ENCODE data around the gene G2E3.
"Not testable (repeated sequence)": the region's sequence is repeated elsewhere in the genome, so short reads cannot be mapped to it uniquely, and the experiment has no call there.

Gene G2E3

DNA sequence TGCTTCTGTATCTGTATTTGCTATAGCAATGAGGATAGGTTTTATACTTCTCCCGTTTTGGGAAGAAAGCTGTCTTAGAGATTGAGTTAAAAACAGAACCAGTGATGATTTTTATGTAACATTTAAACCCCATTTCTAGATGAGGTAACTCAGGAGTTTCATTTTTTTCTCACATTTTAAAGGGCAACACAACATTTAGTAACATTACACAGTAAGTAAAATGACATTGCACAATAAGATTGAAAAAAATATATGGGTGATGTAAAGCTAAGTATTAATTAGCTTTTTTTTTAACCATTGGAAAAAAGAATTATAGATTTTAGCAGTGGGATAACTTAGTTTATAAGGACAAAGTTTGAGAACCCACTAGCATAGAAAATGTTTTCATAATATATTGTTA, 38.0 kb downstream of the G2E3 start:
- ATAC-seq (replicated peaks; ENCODE audit: extremely low read depth, poor library complexity, severe bottlenecking) (no peak), DNase-seq (ENCODE audit: low spot score in 2 of 2) (no peak)
- H3K27me3 Mint-ChIP-seq: no peaks in the 10 kb centered on the region
- H3K36me3 Mint-ChIP-seq (ENCODE audit: insufficient read depth): peaks cover 23% of the 10 kb centered on the region
- no peaks in the 10 kb centered on the region for H3K4me1 Mint-ChIP-seq
- H3K27ac Mint-ChIP-seq (ENCODE audit: low read depth): no peak overlapping the region
- H3K4me3 Mint-ChIP-seq: no peak overlapping the region
- H3K9me3 Mint-ChIP-seq: no peaks in the 10 kb centered on the region

DNA sequence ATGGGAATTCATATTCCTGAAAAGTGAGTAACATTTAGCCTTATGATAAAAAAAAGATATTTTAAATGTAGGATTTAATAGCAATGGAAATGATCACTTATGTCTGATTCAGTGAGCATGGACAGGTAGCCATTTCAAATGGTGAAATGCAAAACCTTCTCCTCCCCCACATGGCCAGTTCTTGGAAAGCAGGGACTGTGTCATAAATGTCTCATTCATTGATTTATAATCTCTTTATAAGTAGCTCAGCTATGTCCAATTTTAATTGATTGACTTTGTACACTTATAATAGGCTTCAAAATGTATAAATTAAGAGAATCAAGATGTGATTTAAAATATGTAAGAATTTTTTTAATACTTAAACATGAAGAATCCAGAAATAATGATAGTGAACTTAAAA, 38.5 kb downstream of the G2E3 start:
- no peak for ATAC-seq (replicated peaks; ENCODE audit: extremely low read depth, poor library complexity, severe bottlenecking)
- H3K36me3 Mint-ChIP-seq (ENCODE audit: insufficient read depth): peaks cover 23% of the 10 kb centered on the region

DNA sequence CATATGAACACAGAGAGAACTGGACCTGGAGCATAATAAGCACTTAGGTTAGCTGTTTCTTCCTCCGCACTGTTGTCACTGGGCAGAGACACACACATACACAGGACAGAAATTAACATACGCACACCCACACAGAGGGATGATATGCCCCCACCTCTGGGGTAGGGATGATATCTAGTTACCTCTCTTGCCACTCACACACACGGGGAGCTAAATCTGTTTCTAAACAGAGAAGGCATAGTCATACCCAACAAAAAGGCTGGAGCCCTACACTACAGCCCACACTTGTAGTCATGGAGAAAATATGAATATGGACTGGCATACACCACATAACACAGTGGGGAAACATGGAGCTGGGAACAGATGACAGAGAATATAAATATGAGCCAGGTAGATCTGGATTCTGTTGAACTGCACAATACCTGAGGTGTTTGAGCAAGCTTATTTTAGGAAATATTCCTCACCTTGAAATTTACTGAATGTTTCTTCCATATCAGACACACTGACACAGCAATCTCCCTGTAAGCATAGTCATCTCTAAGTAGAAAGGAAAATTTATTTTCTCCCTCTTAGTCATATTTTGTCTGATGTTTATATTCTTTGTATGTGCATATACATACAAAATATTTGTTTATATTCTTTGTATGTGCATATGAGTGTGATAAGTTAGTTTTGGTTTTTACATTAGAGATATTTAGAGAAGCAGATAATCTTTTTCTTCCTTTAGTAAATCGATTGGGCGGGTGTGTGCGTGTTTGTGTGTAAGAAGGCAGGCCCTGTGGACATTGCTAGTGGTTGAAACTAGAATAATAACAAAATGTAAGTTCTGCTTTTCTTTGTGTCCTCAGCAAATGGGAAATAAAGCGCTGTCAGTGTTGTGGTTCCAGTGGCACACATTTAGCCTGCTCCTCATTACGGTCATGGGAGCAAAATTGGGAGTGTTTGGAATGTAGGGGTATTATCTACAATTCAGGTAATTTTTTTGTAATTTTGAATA, 42.3 kb downstream of the G2E3 start:
- ATAC-seq (replicated peaks; ENCODE audit: extremely low read depth, poor library complexity, severe bottlenecking) (no peak), DNase-seq (ENCODE audit: low spot score in 2 of 2) (no peak)
- no peaks in the 10 kb centered on the region for H3K4me1 Mint-ChIP-seq
- H3K27me3 Mint-ChIP-seq: no peaks in the 10 kb centered on the region
- peaks cover 26% of the 10 kb centered on the region for H3K36me3 Mint-ChIP-seq (ENCODE audit: insufficient read depth)
- no peak overlapping the region for H3K27ac Mint-ChIP-seq (ENCODE audit: low read depth)
- no peak overlapping the region for H3K4me3 Mint-ChIP-seq
- no peaks in the 10 kb centered on the region for H3K9me3 Mint-ChIP-seq

More for the DNA sequence above, 38.5 kb downstream of the G2E3 start:
- H3K27me3 Mint-ChIP-seq: no peaks in the 10 kb centered on the region
- no peak overlapping the region for H3K4me3 Mint-ChIP-seq
- no peaks in the 10 kb centered on the region for H3K9me3 Mint-ChIP-seq
- no peak for DNase-seq (ENCODE audit: low spot score in 2 of 2)
- no peaks in the 10 kb centered on the region for H3K4me1 Mint-ChIP-seq
- H3K27ac Mint-ChIP-seq (ENCODE audit: low read depth): no peak overlapping the region

DNA sequence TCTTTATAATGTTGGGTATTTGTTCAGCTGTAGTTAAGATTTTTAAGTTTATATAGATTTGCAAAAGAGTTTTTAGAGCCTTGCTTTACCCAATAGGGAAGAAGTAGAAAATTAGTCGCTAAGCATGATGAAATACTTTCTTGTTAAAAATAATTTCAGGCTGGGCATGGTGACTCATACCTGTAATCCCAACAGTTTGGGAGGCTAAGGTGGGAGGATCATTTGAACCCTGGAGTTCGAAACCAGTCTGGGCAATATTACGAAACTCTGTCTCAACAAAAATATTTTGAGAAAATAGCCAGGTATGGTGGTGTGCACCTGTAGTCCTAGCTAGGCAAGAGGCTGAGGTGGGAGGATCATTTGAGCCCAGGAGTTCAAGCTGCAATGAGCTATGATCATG, 44.4 kb downstream of the G2E3 start:
- H3K4me1 Mint-ChIP-seq: no peaks in the 10 kb centered on the region
- no peaks in the 10 kb centered on the region for H3K9me3 Mint-ChIP-seq
- H3K27ac Mint-ChIP-seq (ENCODE audit: low read depth): no peak overlapping the region
- ATAC-seq (replicated peaks; ENCODE audit: extremely low read depth, poor library complexity, severe bottlenecking) (no peak), DNase-seq (ENCODE audit: low spot score in 2 of 2) (no peak)
- H3K4me3 Mint-ChIP-seq: no peak overlapping the region
- H3K27me3 Mint-ChIP-seq: no peaks in the 10 kb centered on the region
- peaks cover 24% of the 10 kb centered on the region for H3K36me3 Mint-ChIP-seq (ENCODE audit: insufficient read depth)

DNA sequence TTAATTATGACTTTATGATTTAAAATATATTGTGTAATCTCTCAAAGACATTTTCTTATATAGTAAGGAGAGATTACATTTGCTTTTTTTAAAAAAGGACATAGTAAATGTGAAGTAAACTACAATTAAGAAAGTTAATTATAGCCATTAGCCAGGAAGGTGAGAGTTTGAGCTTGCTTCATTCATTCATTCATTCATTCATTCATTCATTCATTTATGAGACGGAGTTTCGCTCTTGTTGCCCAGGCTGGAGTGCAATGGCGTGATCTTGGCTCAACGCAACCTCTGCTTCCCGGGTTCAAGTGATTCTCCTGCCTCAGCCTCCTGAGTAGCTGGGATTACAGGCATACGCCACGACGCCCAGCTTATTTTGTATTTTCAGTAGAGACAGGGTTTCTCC, 45.7 kb downstream of the G2E3 start:
- H3K9me3 Mint-ChIP-seq; DNase-seq (ENCODE audit: low spot score in 2 of 2); H3K27ac Mint-ChIP-seq (ENCODE audit: low read depth); H3K4me3 Mint-ChIP-seq; H3K4me1 Mint-ChIP-seq; ATAC-seq (replicated peaks; ENCODE audit: extremely low read depth, poor library complexity, severe bottlenecking); H3K27me3 Mint-ChIP-seq: not testable (repeated sequence)
- H3K36me3 Mint-ChIP-seq (ENCODE audit: insufficient read depth): peaks cover 19% of the 10 kb centered on the region

DNA sequence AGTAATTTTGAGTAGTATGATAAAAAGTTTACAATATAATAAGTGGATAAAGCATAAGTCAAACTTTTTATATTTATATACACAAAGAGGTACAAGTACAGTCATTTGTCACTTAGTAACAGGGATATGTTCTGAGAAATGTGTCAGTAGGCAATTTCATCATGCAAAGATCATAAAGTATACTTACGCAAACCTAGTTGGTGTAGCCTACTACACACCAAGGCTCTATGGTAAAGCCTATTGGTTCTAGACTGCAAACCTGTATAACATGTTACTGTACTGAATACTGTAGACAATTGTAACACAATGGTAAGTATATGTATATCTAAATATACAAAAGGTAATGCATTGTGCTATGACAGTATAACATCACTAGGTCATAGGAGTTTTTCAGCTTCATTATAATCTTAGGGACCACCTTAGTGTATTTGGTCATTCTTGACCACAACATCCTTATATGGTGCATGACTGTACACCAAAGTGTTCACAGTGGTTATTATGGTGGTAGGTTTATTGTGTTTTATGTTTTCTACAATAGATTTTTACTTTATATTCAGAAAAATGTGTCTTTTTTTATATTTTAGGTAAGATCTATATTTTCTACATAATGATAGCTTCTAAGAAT, 48.3 kb downstream of the G2E3 start:
- no peak overlapping the region for H3K27ac Mint-ChIP-seq (ENCODE audit: low read depth)
- H3K9me3 Mint-ChIP-seq: no peaks in the 10 kb centered on the region
- no peak for DNase-seq (ENCODE audit: low spot score in 2 of 2)
- H3K36me3 Mint-ChIP-seq (ENCODE audit: insufficient read depth): peaks cover 9% of the 10 kb centered on the region
- no peak overlapping the region for H3K4me3 Mint-ChIP-seq
- H3K4me1 Mint-ChIP-seq: no peaks in the 10 kb centered on the region
- ATAC-seq (replicated peaks; ENCODE audit: extremely low read depth, poor library complexity, severe bottlenecking): no peak
- H3K27me3 Mint-ChIP-seq: no peaks in the 10 kb centered on the region

DNA sequence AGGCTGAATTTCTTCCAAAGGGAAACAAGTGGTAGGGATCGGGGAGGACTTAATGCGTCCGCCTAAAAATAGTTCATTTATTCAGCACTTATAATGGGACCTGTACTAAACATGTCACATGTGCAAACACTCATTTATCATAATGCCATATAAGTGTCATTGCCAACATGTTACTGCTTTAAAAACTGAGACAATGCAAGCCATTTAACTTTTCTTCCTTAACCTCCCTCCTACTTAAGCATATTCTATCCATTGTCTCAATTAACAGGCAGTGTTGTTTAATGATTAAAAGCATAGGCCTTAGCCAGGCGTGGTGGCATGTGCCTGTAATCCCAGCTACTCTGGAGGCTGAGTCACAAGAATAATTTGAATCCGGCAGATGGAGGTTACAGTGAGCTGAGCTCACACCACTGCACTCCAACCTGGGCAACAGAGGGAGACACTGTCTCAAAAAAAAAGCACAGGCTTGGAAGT, 49.6 kb downstream of the G2E3 start:
- peaks cover 5% of the 10 kb centered on the region for H3K36me3 Mint-ChIP-seq (ENCODE audit: insufficient read depth)
- no peaks in the 10 kb centered on the region for H3K27me3 Mint-ChIP-seq
- no peak overlapping the region for H3K27ac Mint-ChIP-seq (ENCODE audit: low read depth)
- DNase-seq (ENCODE audit: low spot score in 2 of 2) (no peak), ATAC-seq (replicated peaks; ENCODE audit: extremely low read depth, poor library complexity, severe bottlenecking) (no peak)
- no peaks in the 10 kb centered on the region for H3K4me1 Mint-ChIP-seq
- H3K9me3 Mint-ChIP-seq: no peaks in the 10 kb centered on the region
- H3K4me3 Mint-ChIP-seq: no peak overlapping the region

DNA sequence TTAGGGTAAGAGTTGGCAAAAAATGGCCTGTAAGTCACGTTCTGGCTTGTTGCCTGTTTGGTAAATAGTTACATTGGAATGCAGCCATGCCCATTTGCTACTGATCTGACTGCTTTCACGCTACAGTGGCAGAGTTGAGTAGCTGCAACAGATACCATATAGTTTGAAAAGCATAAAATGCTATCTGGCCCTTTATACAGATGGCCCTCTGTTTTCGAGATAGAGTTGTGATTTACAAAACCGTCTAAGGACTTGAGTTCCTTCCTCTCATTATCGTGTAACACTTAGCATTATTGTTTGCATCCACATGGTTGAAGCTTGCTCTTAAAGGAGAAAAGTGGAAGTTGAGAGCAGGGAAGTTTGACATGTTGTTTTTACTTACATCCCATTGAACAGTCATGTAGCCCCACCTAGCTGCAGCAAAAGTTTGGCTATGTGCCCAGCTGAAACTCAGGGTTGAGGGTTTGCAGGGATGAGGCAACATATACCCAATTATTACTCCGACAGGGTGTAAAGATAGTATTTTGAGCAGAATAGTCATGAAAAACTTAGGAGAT, 51.9 kb downstream of the G2E3 start:
- DNase-seq (ENCODE audit: low spot score in 2 of 2) (no peak), ATAC-seq (replicated peaks; ENCODE audit: extremely low read depth, poor library complexity, severe bottlenecking) (no peak)
- H3K27me3 Mint-ChIP-seq: no peaks in the 10 kb centered on the region
- H3K4me1 Mint-ChIP-seq: no peaks in the 10 kb centered on the region
- H3K27ac Mint-ChIP-seq (ENCODE audit: low read depth): no peak overlapping the region
- H3K9me3 Mint-ChIP-seq: no peaks in the 10 kb centered on the region
- peaks cover 7% of the 10 kb centered on the region for H3K36me3 Mint-ChIP-seq (ENCODE audit: insufficient read depth)
- no peak overlapping the region for H3K4me3 Mint-ChIP-seq

DNA sequence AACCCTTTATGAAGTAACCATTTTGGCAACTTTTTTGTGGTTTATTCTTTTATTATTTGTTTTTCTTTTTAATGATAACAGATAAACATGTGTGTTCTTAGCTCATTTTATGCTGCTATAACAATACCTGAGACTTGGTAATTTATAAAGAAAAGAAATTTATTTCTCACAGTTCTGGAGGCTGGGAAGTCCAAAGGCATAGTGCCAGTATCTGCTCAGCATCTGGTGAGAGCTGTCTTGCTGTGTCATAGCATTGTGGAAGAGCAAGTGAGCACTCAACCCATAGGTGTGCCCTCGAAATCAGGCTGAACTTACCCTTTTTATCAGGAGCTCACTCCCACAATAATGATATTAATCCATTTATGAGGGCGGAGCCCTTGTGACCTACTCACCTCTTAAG, 55.2 kb downstream of the G2E3 start:
- ATAC-seq (replicated peaks; ENCODE audit: extremely low read depth, poor library complexity, severe bottlenecking) (no peak), DNase-seq (ENCODE audit: low spot score in 2 of 2) (no peak)
- Mint-ChIP-seq H3K27ac (ENCODE audit: low read depth) (no peak overlapping the region), H3K9me3 (no peaks in the 10 kb centered on the region), H3K4me3 (no peak overlapping the region), H3K4me1 (no peaks in the 10 kb centered on the region), H3K36me3 (ENCODE audit: insufficient read depth) (peaks cover 14% of the 10 kb centered on the region), H3K27me3 (no peaks in the 10 kb centered on the region)

DNA sequence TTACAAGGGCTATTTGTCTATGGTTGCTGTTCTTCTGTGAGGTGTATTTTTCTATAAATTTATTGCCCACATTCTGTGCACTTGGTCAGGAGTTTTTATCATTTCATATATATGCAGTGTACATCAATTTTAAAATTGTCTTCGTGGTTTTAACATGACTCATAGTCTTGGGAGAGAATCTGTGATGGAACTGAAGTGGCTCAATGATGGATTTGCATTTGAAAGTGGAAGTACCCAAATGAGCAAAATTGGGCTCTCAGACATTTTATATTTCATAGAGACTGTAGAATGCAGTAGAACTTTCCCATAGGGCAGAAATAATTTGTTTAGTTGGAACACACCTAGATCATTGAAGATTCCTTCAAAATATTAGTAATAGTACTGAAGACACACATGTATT, 61.2 kb downstream of the G2E3 start:
- no peaks in the 10 kb centered on the region for H3K27me3 Mint-ChIP-seq
- no peak for DNase-seq (ENCODE audit: low spot score in 2 of 2)

DNA sequence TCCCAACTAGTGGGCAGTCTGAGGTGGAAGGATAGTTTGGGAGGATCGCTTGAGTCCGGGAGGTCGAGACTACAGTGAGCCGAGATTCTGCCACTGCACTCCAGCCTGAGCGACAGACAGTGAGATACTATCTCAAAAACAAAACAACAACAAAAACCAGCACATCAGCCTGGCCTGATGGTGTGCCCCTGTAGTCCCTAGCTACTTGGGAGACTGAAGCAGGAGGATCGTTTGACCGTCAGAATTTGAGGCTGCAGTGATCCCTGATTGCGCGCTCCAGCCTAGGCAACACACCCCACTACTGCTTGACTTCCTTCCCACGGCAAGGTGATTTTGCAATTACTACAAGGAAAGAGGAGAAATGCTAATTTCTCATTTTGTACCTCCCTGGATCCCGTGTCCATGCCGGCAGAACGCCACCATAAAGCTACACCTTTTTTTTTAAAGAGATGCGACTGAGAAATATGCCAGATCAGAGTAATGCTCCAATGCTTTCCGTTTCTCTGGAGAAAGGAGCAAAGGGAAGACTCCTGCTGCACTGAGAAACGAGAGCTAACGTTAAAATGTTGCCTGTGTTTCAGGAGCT, 62.5 kb downstream of the G2E3 start:
- H3K4me1 Mint-ChIP-seq: peaks cover 18% of the 10 kb centered on the region
- ATAC-seq (replicated peaks; ENCODE audit: extremely low read depth, poor library complexity, severe bottlenecking) (peak; percentile 18), DNase-seq (ENCODE audit: low spot score in 2 of 2) (no peak)
- no peaks in the 10 kb centered on the region for H3K27me3 Mint-ChIP-seq
- peak overlapping the region; percentile 97 for H3K27ac Mint-ChIP-seq (ENCODE audit: low read depth)
- peak overlapping the region; percentile 93 for H3K4me3 Mint-ChIP-seq
- H3K36me3 Mint-ChIP-seq (ENCODE audit: insufficient read depth): peaks cover 10% of the 10 kb centered on the region
- no peaks in the 10 kb centered on the region for H3K9me3 Mint-ChIP-seq

More for the DNA sequence above, 61.2 kb downstream of the G2E3 start:
- ATAC-seq (replicated peaks; ENCODE audit: extremely low read depth, poor library complexity, severe bottlenecking): no peak
- H3K4me1 Mint-ChIP-seq: peaks cover 14% of the 10 kb centered on the region
- H3K27ac Mint-ChIP-seq (ENCODE audit: low read depth): no peak overlapping the region
- peak overlapping the region; percentile 41 for H3K4me3 Mint-ChIP-seq
- no peaks in the 10 kb centered on the region for H3K9me3 Mint-ChIP-seq
- peaks cover 17% of the 10 kb centered on the region for H3K36me3 Mint-ChIP-seq (ENCODE audit: insufficient read depth)

DNA sequence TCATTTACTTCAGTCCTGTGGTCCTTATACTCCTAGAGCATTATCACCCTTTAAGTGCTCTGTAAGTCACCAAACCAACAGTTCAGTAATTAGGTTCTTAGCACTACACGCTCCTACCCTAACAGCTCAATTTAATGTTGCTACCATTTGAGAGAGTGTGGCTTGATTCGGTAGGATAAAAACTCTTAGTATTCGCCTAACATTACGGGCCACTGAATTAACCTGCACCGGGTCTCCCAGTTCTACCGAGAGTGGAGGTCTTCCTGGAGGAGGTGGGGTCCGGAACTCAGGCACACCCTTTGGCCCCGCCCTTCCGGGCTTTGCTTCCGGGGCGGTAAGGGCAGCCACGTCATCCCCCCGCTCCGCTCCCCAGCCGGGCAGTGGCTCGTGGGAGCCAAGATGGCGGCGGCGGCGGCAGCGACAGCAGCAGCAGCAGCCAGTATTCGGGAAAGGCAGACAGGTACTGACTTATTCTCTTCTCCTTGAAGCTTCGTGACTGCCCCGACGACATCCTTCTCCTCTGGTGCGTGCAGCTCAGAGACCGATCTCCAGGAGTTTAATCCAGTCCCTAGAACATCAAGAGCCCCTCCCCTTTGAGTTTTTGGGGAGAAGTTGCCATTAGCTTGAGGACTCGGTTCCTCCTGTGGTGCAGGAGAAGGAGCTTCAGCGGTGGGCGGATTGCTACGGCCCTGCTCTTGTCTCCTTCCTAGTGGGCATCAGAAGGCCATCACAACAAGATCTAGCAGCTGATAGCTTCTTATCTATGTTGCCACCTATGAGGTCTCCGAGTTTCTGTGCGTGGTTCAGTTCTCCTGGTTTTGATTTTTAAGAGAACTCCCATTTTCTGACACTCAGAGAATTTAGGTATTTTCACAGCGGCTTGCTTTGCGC, 63.2 kb downstream of the G2E3 start, which contains the start of gene SCFD1:
Gene SCFD1 (plus strand): TSS at position 380 of the 891 bp plus-strand sequence. CDS start 20 bp downstream, at position 400.
- Mint-ChIP-seq H3K27me3 (no peaks in the 10 kb centered on the region), H3K9me3 (no peaks in the 10 kb centered on the region), H3K27ac (ENCODE audit: low read depth) (peak within 1 kb of the TSS; percentile 97), H3K4me3 (peak within 1 kb of the TSS; percentile 93), H3K36me3 (ENCODE audit: insufficient read depth) (peaks cover 8% of the 10 kb centered on the region), H3K4me1 (peaks cover 21% of the 10 kb centered on the region)
- ATAC-seq (replicated peaks; ENCODE audit: extremely low read depth, poor library complexity, severe bottlenecking): peak; percentile 97
- peak; percentile 82 for DNase-seq (ENCODE audit: low spot score in 2 of 2)
